Epidermal melanocyte (primary cell): Measurements from ENCODE around the gene EDNRA.
"Not testable (repeated sequence)": the region's sequence is repeated elsewhere in the genome, so short reads cannot be mapped to it uniquely, and the experiment has no call there.

Experiments
- DNase-seq: peaks from one replicate; pipeline ENCODE4 v3.0.0; 2011; ENCODE audit warnings: low spot score; ENCODE audit not compliant: insufficient read length

The EDNRA gene

GRCh38 chr4:147480891-147481576 is at the start of gene EDNRA:
Gene EDNRA (plus strand): TSS chr4:147481097. CDS start chr4:147485682, 4,585 bp downstream.
- DNase-seq = no peak

- DNase-seq = not testable (repeated sequence)
These were observed 46.5 kb upstream of the EDNRA start for GRCh38 chr4:147434370-147434769.

- no peak for DNase-seq
These were observed 40.5 kb upstream of the EDNRA start for GRCh38 chr4:147440442-147440841.

- DNase-seq = no peak
These were observed 33.1 kb upstream of the EDNRA start for GRCh38 chr4:147447786-147448185.

GRCh38 chr4:147453561-147454141 is 27.2 kb upstream of the EDNRA start:
- DNase-seq = no peak

- DNase-seq = no peak
These were observed 24.2 kb upstream of the EDNRA start for GRCh38 chr4:147456706-147457105.

- no peak for DNase-seq
These were observed 19.7 kb upstream of the EDNRA start for GRCh38 chr4:147461161-147461560.

- no peak for DNase-seq
These were observed 17.8 kb upstream of the EDNRA start for GRCh38 chr4:147463065-147463464.

- DNase-seq = no peak
These were observed 15.4 kb upstream of the EDNRA start for GRCh38 chr4:147465461-147465860.

- no peak for DNase-seq
These were observed 3.5 kb upstream of the EDNRA start for GRCh38 chr4:147477439-147477838.

GRCh38 chr4:147479376-147479775 is 1.5 kb upstream of the EDNRA start:
- DNase-seq = no peak

- no peak for DNase-seq
These were observed 1.1 kb upstream of the EDNRA start for GRCh38 chr4:147479786-147480185.

GRCh38 chr4:147480502-147480890 is 401 bp upstream of the EDNRA start:
- DNase-seq = no peak

- DNase-seq = no peak
These were observed 746 bp downstream of the EDNRA start for GRCh38 chr4:147481577-147482109.

GRCh38 chr4:147482281-147482680 is 1.4 kb downstream of the EDNRA start:
- no peak for DNase-seq

GRCh38 chr4:147485167-147485566 is 4.3 kb downstream of the EDNRA start:
- no peak for DNase-seq

GRCh38 chr4:147487616-147488015 is 6.7 kb downstream of the EDNRA start:
- DNase-seq = no peak

- no peak for DNase-seq
These were observed 7.7 kb downstream of the EDNRA start for GRCh38 chr4:147488556-147488955.

GRCh38 chr4:147491086-147491485 is 10.2 kb downstream of the EDNRA start:
- no peak for DNase-seq

- DNase-seq = no peak
These were observed 11.4 kb downstream of the EDNRA start for GRCh38 chr4:147492306-147492705.

GRCh38 chr4:147492761-147493160 is 11.9 kb downstream of the EDNRA start:
- DNase-seq = no peak

GRCh38 chr4:147493307-147493706 is 12.4 kb downstream of the EDNRA start:
- no peak for DNase-seq

GRCh38 chr4:147494301-147494700 is 13.4 kb downstream of the EDNRA start:
- DNase-seq = no peak
